T-helper 17 cell (primary cell): ENCODE measurements around the gene HES5. TPM values are rescaled to one million over a fixed set of nuclear protein-coding genes. Genes with fewer than 3 reads are reported as not detected.
A peak's percentile ranks its signal among the peaks of the same experiment; 100 is the strongest.

Experiments used
- ATAC-seq: fragments of 150-1000 bp; cut with Tn5 transposase; 2 replicates; pipeline ENCODE4 v1.10.0; 2021; ENCODE audit warnings: mild to moderate bottlenecking, moderate library complexity
- DNase-seq, 3 donors: peaks; one replicate each; pipeline versions ENCODE4 v3.0.0 to v3.0.0-alpha.2; 2020 to 2021
- H3K9me3 ChIP-seq: one replicate; pipeline ENCODE4 v1.7.0; 2013; ENCODE audit warnings: low read length, mild to moderate bottlenecking; ENCODE audit not compliant: control insufficient read depth, poor library complexity, severe bottlenecking
- H3K27ac Mint-ChIP-seq: one replicate; pipeline ENCODE4 v1.8.0; 2022; ENCODE audit warnings: mild to moderate bottlenecking, moderate library complexity, mixed read lengths
- H3K27me3 Mint-ChIP-seq: one replicate; pipeline ENCODE4 v1.8.0; 2022; ENCODE audit warnings: mixed read lengths
- H3K36me3 Mint-ChIP-seq: one replicate; pipeline ENCODE4 v1.8.0; 2022; ENCODE audit warnings: low read depth, mixed read lengths
- H3K4me1 Mint-ChIP-seq: one replicate; pipeline ENCODE4 v1.8.0; 2022; ENCODE audit warnings: mild to moderate bottlenecking, mixed read lengths
- H3K4me3 Mint-ChIP-seq: one replicate; pipeline ENCODE4 v1.8.0; 2022; ENCODE audit warnings: mild to moderate bottlenecking, moderate library complexity, mixed read lengths
- total RNA-seq, 4 donors: library from RNA in 2 of 4; stranded (reverse) in 2 of 4; gene quantifications; one replicate each; pipeline ENCODE4 v1.2.3 and lab custom pipeline; 2022 to 2026

HES5 gene
- total RNA-seq, 2 donors from 2014 or later, result not detected

DNA sequence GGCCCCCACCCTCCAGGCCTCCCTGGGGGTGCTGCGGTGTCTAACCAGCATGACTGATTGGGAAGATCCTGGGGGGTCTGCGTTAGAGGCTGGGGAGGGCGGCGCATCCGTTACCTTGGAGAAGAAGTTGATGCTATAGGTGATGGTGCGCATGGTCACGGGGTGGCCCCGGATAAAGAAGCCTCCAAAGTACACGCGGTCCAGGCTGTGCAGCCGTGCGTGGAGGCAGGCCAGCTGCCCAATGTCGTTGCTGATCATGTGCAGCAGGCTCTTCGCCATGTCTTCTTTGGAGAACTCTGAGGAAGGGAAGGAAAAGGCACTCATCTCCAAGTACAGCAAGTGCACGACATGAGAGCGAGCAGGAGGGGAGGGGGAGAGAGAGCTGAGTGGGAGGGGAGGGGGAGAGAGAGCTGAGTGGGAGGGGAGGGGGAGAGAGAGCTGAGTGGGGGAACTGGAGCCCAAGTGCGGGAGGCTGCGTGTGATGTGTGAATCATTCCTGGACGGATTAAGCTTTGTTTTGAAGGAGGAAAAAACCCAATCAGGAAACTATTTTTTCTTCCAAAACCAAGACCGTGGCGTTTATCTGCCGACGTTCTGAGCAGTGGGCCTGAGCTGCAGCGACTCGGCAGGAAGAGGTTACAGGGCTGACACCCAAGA is 10.9 kb downstream of the HES5 start:
- Mint-ChIP-seq H3K4me1 (peaks cover 19% of the 10 kb centered on the region), H3K4me3 (no peak overlapping the region), H3K36me3 (no peaks in the 10 kb centered on the region), H3K27me3 (no peaks in the 10 kb centered on the region), H3K27ac (no peak overlapping the region)
- H3K9me3 ChIP-seq, result no peaks in the 10 kb centered on the region
- DNase-seq (no peak), ATAC-seq (no peak)

DNA sequence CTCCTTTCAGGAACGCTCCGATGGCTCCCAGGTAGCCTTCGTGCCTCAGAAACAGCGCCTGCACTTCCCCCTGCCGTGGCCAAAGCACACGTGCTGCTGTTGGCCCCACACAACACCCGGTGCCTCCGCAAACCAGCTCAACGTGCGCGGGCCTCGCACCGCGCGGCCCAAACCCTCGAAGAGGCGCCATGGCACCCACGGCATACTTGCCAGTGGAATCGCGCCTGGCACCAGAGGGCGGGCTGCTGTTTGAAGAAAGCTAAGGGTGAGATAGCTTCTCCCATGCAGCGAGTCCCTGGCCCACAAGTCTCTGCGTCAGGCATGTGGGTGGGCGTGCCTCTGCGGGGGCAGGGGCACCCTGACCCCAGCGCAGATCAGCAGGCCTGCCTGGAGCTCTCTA is 11.5 kb downstream of the HES5 start:
- H3K36me3 Mint-ChIP-seq, result no peaks in the 10 kb centered on the region
- H3K4me3 Mint-ChIP-seq, result no peak overlapping the region
- no peaks in the 10 kb centered on the region for H3K27me3 Mint-ChIP-seq
- no peaks in the 10 kb centered on the region for H3K9me3 ChIP-seq
- DNase-seq, result no peak
- H3K4me1 Mint-ChIP-seq, result peaks cover 13% of the 10 kb centered on the region
- no peak overlapping the region for H3K27ac Mint-ChIP-seq
- ATAC-seq, result no peak

DNA sequence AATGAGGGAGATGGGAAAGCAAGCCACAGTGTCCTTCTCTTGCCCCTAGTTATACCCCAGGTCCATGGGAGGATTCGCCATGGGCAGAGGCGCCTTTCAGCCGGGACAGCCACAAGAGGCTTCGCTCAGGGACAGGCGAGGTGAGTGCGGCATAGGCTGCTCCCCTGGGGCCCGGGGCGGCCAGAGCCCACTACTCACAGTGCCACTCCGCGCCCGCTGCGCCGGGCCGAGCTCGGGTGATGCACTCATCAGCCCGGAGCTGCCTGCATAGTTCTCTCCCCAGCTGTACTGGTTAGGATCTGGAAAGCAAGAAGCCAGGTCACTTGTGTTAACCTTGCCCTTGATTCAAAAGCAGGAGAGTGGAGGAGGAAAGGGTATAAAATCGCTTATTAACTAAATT is 12.1 kb downstream of the HES5 start:
- Mint-ChIP-seq H3K4me3 (no peak overlapping the region), H3K36me3 (no peaks in the 10 kb centered on the region), H3K4me1 (peaks cover 7% of the 10 kb centered on the region), H3K27me3 (no peaks in the 10 kb centered on the region), H3K27ac (no peak overlapping the region)
- DNase-seq (no peak), ATAC-seq (no peak)
- no peaks in the 10 kb centered on the region for H3K9me3 ChIP-seq

DNA sequence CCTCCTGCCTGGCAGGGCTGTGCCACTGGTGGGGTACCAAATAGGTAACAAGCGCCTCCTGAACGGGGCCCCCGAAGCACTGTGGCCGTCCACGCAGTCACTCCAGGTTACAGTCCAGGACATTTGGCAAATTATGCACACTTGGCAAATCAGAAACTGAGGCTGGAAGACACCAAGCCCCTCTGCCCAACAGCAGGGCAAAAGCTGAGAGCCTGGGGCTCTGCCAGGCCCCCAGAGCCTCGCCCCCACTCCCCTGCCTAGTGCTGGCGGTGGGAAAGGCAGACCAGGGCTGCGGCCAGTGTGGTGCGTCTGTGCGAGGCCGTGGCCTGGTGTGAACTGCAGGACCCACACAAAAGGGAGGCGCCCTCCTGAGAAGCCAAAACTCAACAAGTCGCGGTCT is 13.1 kb downstream of the HES5 start:
- H3K4me1 Mint-ChIP-seq, result no peaks in the 10 kb centered on the region
- no peaks in the 10 kb centered on the region for H3K27me3 Mint-ChIP-seq
- H3K27ac Mint-ChIP-seq, result no peak overlapping the region
- H3K36me3 Mint-ChIP-seq, result no peaks in the 10 kb centered on the region
- no peaks in the 10 kb centered on the region for H3K9me3 ChIP-seq
- DNase-seq (no peak), ATAC-seq (no peak)
- no peak overlapping the region for H3K4me3 Mint-ChIP-seq

DNA sequence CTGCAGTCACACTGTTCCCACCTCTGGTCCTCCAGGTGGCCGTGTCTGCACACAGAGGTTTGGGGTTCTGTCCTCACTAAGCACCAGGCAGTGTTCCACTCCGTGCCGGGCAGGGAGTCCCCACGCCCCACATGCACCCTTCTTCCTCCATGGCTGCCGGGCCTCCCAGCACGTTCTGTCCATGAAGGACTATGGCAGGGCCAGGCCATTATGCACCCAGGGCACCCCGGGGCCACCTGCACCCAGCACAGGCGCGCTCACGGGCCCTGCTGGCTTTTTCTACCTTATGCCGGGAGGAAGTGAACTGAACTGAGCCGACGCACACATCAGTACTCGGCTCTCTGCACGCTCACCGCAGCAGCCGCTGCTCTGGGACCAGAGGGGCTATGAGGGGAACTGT is 13.9 kb downstream of the HES5 start:
- ATAC-seq (no peak), DNase-seq (no peak)
- H3K36me3 Mint-ChIP-seq, result no peaks in the 10 kb centered on the region
- no peak overlapping the region for H3K4me3 Mint-ChIP-seq
- no peaks in the 10 kb centered on the region for H3K9me3 ChIP-seq
- peaks cover 2% of the 10 kb centered on the region for H3K4me1 Mint-ChIP-seq
- H3K27ac Mint-ChIP-seq, result no peak overlapping the region
- no peaks in the 10 kb centered on the region for H3K27me3 Mint-ChIP-seq

DNA sequence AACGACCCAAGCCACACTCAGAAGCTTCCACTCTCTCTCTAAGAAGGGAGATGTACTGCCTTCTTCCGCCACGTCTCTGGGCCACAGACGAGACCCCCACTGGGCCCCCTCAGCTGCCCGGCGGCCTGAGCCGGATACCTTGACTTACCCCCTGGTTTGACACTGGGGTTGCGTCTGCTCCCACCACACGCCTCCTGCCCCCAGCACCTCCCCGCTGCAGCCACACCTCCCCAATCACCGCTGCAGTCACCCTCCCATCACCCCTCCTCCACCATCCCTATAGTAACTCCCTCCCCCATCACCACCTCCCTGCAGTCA is 14.3 kb downstream of the HES5 start:
- Mint-ChIP-seq H3K27ac (peak overlapping the region; percentile 11), H3K27me3 (no peaks in the 10 kb centered on the region), H3K36me3 (no peaks in the 10 kb centered on the region), H3K4me1 (peaks cover 2% of the 10 kb centered on the region), H3K4me3 (no peak overlapping the region)
- H3K9me3 ChIP-seq, result no peaks in the 10 kb centered on the region
- no peak for ATAC-seq
- no peak for DNase-seq

DNA sequence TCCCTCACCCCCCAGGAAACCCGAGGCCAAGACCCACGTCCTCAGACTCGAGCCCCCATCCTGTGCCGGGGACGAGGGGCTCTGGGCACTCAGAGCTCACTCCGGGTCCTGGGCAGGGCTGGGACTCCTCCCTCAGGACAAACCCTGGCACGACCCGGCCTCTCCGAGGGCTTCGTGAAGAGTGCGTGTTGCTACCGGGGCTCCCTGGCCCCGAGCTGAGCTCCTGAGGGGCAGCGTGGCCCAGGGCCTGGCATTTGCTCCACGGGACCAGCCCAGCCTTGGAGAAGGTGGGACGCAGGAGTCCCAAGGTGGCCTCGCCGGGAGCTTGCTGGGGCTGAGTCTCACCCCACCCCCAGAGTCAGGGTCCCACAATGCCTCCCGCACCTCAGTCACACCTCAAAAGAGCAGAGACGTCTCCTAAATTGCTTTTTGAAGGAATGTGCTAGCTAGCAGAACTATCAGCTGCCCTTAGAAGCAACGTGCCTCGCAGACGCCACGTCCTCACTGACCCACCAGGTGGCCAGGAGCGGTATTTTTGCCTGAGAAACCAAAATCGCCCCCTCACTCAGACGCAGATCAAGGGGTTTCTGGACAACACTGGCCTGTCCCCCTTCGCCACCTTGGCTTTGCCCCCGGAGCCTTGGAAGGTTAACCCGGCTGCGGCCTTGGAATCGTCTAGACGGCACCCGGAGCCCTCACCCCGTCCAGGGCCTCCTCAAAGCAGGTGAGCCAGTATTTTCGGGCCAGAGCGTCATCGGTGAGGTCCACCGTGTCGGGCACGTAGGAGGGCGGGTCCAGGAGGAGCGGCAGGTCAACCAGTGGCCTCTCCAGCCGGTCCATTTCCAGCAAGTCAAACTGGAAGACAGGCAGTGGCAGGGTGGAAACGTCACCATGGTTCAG is 14.9 kb downstream of the HES5 start:
- no peaks in the 10 kb centered on the region for H3K9me3 ChIP-seq
- peak overlapping the region; percentile 11 for H3K27ac Mint-ChIP-seq
- H3K4me3 Mint-ChIP-seq, result no peak overlapping the region
- H3K4me1 Mint-ChIP-seq, result peaks cover 2% of the 10 kb centered on the region
- H3K36me3 Mint-ChIP-seq, result no peaks in the 10 kb centered on the region
- no peaks in the 10 kb centered on the region for H3K27me3 Mint-ChIP-seq
- no peak for DNase-seq
- no peak for ATAC-seq

DNA sequence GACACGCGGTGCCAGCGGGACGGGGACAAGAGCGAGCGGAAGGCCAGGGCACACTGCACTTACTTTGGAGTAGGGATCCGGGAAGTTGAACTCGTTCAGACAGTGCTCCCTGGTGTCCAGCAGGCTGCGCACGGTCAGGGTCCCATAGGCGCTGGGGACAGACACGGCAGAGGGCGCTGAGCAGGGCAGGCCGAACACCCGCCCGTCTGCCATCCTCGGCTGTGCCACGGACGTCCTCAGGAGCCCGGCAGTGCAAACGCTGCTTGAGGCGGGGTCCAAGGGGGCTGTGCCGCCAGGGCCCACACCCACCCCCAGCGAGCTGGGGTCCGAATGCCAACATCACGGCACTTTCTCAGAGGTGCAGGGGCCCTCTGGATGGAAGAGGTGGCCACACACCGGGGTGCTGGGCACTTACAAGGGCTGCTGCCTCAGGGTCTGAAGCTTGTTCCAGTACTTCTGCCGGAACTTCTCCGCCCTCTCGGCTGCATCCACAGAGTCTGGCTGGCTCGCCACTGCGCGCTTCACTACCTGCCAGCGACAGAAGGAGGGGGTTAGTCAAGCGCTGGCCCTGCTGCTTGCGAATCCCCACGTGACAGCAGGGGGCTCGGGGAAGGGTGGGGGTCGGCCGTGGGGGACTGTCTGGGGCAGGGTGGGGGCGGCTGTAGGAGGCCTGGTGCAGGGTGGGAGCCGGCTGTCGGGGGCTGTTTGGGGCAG is 16.0 kb downstream of the HES5 start:
- H3K9me3 ChIP-seq, result no peaks in the 10 kb centered on the region
- Mint-ChIP-seq H3K4me1 (peaks cover 2% of the 10 kb centered on the region), H3K27ac (no peak overlapping the region), H3K27me3 (no peaks in the 10 kb centered on the region), H3K36me3 (no peaks in the 10 kb centered on the region), H3K4me3 (no peak overlapping the region)
- DNase-seq, result no peak
- ATAC-seq, result no peak

DNA sequence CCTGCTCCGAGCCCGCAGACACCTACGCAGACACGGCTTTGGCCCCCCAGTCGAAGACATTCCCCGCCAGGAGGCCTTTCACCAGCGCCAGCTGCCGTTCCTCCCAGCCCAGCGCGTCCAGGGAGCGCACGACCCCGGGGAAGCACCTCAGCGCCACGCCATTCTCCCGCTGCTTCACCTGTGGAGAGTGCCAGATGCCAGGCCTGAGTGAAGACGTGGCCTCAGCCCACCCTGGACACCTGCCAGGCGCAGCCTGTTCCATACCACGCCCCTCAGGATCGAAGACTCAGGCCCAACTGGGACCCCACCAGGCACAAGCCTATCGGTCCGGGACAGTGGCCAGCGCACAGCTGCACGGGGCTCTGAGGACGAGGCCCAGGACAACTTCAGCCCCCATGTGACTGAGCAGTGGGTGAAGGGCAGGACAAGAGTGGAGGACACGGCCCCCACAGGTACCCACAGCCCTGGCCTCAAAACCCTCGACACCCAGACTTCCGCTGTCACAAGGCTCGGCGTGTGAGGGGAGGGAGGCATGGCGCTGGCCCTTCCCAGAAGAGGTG is 17.1 kb downstream of the HES5 start:
- no peaks in the 10 kb centered on the region for H3K9me3 ChIP-seq
- Mint-ChIP-seq H3K27ac (no peak overlapping the region), H3K4me3 (no peak overlapping the region), H3K27me3 (no peaks in the 10 kb centered on the region), H3K4me1 (peaks cover 2% of the 10 kb centered on the region), H3K36me3 (no peaks in the 10 kb centered on the region)
- ATAC-seq (no peak), DNase-seq (no peak)

DNA sequence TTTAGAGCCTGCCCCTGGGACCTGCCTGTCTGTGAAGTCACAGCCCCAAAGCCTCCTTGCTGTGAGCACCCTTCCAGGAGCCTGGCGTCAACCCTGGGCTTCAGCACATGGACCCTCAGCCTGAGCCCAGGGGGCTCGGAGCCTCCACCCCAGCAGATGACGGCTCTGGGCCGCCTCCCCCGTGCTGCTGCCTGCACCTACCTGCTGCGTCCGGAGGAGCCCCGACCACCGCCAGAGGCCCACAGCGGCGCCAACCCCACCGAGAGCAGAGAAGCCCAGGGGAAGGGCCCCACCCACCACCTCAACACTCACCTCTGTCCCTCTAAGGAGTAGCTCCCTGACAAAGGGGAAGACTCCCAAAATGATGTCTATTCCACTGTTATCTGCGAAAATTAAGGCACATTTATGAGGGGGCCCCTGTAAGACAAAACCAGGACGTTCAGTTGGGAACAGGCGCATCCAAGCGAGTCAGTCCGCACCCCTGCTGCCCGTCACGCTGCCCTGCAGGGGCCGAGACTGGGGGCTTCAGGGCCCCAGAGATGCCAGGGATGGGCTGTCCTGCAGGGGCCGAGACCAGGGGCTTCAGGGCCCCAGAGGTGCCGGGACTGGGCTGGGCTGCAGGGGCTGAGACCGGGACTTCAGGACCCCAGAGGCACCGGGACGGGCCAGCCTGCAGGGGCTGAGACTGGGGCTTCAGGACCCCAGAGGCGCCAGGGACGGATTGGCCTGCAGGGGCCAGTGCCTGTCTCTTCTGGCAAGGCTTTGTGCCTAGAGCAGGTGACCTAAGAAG is 19.5 kb downstream of the HES5 start:
- Mint-ChIP-seq H3K27me3 (no peaks in the 10 kb centered on the region), H3K36me3 (no peaks in the 10 kb centered on the region), H3K27ac (no peak overlapping the region), H3K4me3 (no peak overlapping the region), H3K4me1 (peaks cover 2% of the 10 kb centered on the region)
- ATAC-seq, result no peak
- no peaks in the 10 kb centered on the region for H3K9me3 ChIP-seq
- DNase-seq, result no peak

DNA sequence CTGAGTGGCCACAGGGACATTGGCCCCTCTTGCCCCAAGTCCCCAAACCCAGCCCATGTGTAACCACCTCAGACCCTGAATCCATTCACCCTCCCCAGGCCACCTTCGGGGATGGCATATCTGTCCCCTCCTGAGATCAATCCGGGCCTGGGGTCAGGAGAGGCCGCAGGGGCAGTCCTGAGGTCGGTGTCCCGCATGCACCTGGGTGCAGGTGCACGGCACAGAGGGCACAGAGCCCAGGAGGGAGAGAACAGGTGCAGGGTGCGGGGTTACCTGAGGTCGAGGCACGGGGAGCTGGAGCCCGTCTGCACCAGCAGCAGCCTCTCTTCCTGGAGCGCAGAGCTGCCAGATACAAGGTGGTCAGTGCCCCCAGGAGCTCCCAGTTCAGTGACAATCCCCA is 20.5 kb downstream of the HES5 start:
- Mint-ChIP-seq H3K4me3 (no peak overlapping the region), H3K27ac (no peak overlapping the region), H3K27me3 (no peaks in the 10 kb centered on the region), H3K4me1 (peaks cover 2% of the 10 kb centered on the region), H3K36me3 (no peaks in the 10 kb centered on the region)
- no peaks in the 10 kb centered on the region for H3K9me3 ChIP-seq
- ATAC-seq (no peak), DNase-seq (no peak)

DNA sequence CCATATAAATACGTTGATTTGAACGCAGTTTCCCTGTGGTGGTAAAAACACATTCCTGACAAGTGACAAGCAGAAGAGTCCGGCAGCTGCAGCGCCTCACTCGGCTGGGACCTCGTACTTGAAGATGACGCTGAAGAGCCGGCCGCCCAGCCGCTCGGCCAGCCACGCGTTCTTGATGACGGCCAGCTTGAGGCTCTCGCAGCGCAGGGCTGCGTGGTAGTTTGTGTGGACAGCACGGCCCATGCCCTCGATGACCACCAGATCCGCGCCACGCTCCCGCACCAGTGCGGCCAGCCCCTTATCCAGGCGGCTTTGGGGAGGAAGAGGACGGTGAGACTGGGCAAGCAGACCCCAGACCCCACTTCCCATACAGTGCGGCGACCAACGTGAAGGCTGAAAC is 21.3 kb downstream of the HES5 start:
- no peak overlapping the region for H3K4me3 Mint-ChIP-seq
- H3K4me1 Mint-ChIP-seq, result peaks cover 3% of the 10 kb centered on the region
- ATAC-seq (no peak), DNase-seq (no peak)
- no peaks in the 10 kb centered on the region for H3K27me3 Mint-ChIP-seq
- no peaks in the 10 kb centered on the region for H3K9me3 ChIP-seq
- H3K36me3 Mint-ChIP-seq, result no peaks in the 10 kb centered on the region
- H3K27ac Mint-ChIP-seq, result no peak overlapping the region

DNA sequence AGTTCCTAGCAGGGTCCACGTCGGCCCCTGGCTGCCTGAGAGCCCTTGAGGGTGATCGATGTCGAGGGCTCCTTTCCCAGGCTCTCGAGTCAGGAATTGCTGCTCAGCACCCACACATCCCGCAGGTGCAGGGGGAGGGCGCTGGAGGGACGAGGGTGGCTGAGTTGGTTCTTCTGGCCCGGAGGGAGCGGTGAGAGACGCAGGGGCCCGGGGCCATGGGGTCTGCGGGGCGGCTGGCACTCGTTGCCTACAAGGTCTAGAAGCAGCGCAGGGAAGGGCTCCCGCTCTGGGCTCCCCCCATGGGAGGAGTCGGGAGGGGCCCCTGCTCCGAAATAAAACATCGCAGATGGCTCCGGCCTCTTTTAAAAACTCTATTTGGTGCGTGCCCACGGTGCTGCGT is 21.9 kb downstream of the HES5 start:
- no peak overlapping the region for H3K27ac Mint-ChIP-seq
- no peaks in the 10 kb centered on the region for H3K36me3 Mint-ChIP-seq
- peaks cover 3% of the 10 kb centered on the region for H3K4me1 Mint-ChIP-seq
- H3K9me3 ChIP-seq, result no peaks in the 10 kb centered on the region
- no peaks in the 10 kb centered on the region for H3K27me3 Mint-ChIP-seq
- ATAC-seq (no peak), DNase-seq (no peak)
- no peak overlapping the region for H3K4me3 Mint-ChIP-seq
